Measurements from ENCODE around the gene CCDC188.

DNA sequence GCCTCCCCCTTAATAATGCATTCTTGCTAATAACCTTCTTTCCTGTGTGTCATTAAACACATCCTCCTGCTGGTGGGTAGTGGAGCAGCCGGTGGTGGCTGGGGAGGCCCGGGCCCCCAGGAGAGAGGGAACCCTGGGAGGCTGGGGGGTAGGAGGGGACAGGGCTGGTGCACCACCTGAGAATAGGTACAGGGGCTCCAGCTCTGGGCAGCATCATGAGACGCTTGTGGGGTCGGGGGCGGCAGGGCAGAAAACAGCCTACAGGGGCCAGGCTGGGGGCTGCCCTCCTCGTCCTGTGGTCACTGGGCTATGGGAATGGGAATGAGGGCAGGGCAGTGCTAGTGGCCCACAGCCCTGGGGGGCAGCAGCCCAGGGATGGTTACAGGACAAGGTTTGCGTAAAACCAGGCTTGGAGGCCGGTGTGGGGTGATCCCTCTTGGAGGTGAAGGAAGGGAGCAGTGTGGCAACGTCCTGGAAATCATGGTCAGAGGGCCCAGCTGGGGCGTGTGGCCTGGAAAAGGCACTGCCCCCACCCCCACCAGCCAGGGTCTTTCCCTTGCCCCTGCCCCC, 18.5 kb upstream of the CCDC188 start:
- TF ChIP-seq EZH2 (IDR thresholded peaks at IDR 0.05) (no peak), FOXP2 (optimal IDR thresholded peaks at IDR 0.05; ENCODE audit: control extremely low read depth, extremely low read length, insufficient read depth) (no peak), POLR2AphosphoS5 (IDR thresholded peaks at IDR 0.05; ENCODE audit: borderline replicate concordance, low read depth, low read length) (no peak)
